Sigmoid colon (tissue), 4 donors: Measurements from ENCODE around the gene AUTS2.

Experiments used
- CTCF ChIP-seq, 4 experiments: fragments of 450-650 bp in 3 of 4; fragments of 200-600 bp in 1 of 4; IDR thresholded peaks; one replicate each; pipeline ENCODE4 v1.5.1; 2016 to 2019; ENCODE audit warnings: antibody characterized with exemption in 4 of 4, mild to moderate bottlenecking in 3 of 4, moderate library complexity in 2 of 4
- EP300 ChIP-seq, 4 donors: sonication (generic); formaldehyde crosslinking; IDR thresholded peaks; one replicate each; pipeline ENCODE4 v1.6.1; 2017; ENCODE audit warnings: antibody characterized with exemption in 4 of 4
- POLR2A ChIP-seq, 2 donors: fragments of 450-650 bp; IDR thresholded peaks; one replicate each; pipeline ENCODE4 v1.6.1; 2016; ENCODE audit warnings: antibody characterized with exemption in 2 of 2, mild to moderate bottlenecking in 2 of 2, moderate library complexity in 2 of 2
- POLR2AphosphoS5 ChIP-seq, 4 donors: sonication (generic); formaldehyde crosslinking; IDR thresholded peaks; one replicate each; pipeline ENCODE4 v1.6.1; 2017; ENCODE audit warnings: antibody characterized with exemption in 4 of 4

- no peak for TF ChIP-seq CTCF (IDR thresholded peaks at IDR 0.05)
- no peak for TF ChIP-seq POLR2A (IDR thresholded peaks at IDR 0.05)
- no peak for TF ChIP-seq POLR2AphosphoS5 (IDR thresholded peaks at IDR 0.05)
- no peak for TF ChIP-seq EP300 (IDR thresholded peaks at IDR 0.05)
Observed at GRCh38 chr7:69803699-69804516, 205.6 kb downstream of the AUTS2 start.
